ENCODE data around the gene NECTIN1.

Gene NECTIN1

DNA sequence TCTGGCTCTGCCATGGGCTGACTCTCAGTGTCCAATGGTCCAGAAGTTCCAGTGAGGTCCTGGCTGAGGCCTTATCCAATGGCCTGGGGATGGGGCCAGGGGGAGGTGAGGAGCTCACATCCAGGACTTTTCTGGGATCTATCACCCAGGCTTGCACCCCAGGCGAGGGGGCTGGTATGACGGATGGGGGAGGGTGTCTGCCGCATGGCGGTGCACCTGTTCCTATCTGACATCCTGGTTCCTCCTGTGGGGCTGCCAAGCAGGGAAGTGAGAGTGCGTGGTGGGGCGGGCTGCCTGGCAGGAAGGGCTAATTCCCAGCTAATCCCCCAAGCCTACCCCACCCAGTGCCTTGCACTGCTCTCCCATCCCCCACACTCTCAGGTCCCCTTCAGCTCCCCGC lies 102.1 kb downstream of the NECTIN1 start:
- TF ChIP-seq EZH2phosphoT487 (IDR thresholded peaks at IDR 0.05; ENCODE audit: borderline replicate concordance, low read length): no peak
- TF ChIP-seq, protein P1, sequence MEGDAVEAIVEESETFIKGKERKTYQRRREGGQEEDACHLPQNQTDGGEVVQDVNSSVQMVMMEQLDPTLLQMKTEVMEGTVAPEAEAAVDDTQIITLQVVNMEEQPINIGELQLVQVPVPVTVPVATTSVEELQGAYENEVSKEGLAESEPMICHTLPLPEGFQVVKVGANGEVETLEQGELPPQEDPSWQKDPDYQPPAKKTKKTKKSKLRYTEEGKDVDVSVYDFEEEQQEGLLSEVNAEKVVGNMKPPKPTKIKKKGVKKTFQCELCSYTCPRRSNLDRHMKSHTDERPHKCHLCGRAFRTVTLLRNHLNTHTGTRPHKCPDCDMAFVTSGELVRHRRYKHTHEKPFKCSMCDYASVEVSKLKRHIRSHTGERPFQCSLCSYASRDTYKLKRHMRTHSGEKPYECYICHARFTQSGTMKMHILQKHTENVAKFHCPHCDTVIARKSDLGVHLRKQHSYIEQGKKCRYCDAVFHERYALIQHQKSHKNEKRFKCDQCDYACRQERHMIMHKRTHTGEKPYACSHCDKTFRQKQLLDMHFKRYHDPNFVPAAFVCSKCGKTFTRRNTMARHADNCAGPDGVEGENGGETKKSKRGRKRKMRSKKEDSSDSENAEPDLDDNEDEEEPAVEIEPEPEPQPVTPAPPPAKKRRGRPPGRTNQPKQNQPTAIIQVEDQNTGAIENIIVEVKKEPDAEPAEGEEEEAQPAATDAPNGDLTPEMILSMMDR (IDR thresholded peaks at IDR 0.05; ENCODE audit: low read depth, low read length, poor library complexity, severe bottlenecking): no peak
- 0 out of 2 replicates have a peak, but pooled peaks cover 4% of the 10 kb centered on the region for H3K27me3 ChIP-seq (ENCODE audit: control insufficient read depth, low read length)
- no peak overlapping the region for H3K4me3 ChIP-seq (ENCODE audit: low read length)
- no peaks in the 10 kb centered on the region for H4K20me1 ChIP-seq (ENCODE audit: control insufficient read depth, insufficient read depth, low read depth, low read length)
- H3K4me1 ChIP-seq (ENCODE audit: control insufficient read depth, low read length): no peaks in the 10 kb centered on the region
- H3K79me2 ChIP-seq (ENCODE audit: control insufficient read depth, low read length): no peaks in the 10 kb centered on the region
- H3K9me3 ChIP-seq (ENCODE audit: control insufficient read depth, insufficient read depth, low read length): no peaks in the 10 kb centered on the region
- H3F3A ChIP-seq (ENCODE audit: control insufficient read depth, insufficient read depth): no peaks in the 10 kb centered on the region
- no peaks in the 10 kb centered on the region for H3K9me2 ChIP-seq (replicated peaks; ENCODE audit: control insufficient read depth, low read length)
- no peak overlapping the region for H3K4me2 ChIP-seq (ENCODE audit: low read length)
- H3K27ac ChIP-seq (ENCODE audit: low read depth, low read length): no peak overlapping the region
- H3K36me3 ChIP-seq (ENCODE audit: control insufficient read depth, low read length): no peaks in the 10 kb centered on the region

DNA sequence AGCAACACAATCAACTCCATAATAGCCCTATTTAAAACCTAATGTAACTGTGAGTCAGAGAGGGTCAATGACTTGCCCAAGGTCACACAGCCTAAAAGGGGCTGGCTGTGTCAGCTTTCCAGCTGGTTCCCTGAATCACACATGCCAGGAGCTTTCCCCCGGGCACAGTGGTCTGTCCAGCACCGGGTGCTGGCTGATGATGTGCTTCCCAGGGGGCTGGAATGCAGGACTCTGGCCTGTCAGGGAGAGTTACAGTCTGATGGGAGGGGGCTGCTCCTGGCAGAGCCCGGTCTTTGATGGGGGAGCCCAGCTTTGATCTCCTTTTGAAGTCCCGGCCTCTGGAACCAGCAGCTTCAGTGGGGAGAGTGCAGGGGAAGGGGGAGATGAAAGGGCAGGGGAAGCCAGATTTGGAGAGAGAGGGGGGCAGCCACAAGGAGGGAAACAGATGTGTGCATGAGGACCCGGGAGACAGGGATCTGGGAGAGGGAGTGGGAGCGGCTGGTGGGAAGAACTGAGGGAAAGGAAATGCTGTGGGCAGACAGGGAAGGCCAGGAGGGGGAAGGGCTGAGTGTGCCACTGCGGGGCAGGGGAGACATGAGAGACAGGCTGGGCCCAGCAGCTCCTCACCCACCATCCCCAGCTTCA lies 102.7 kb downstream of the NECTIN1 start:
- Histone ChIP-seq H3K9me2 (replicated peaks; ENCODE audit: control insufficient read depth, low read length) (no peaks in the 10 kb centered on the region), H3F3A (ENCODE audit: control insufficient read depth, insufficient read depth) (no peaks in the 10 kb centered on the region), H3K36me3 (ENCODE audit: control insufficient read depth, low read length) (no peaks in the 10 kb centered on the region), H3K4me1 (ENCODE audit: control insufficient read depth, low read length) (no peaks in the 10 kb centered on the region), H3K79me2 (ENCODE audit: control insufficient read depth, low read length) (no peaks in the 10 kb centered on the region), H3K4me2 (ENCODE audit: low read length) (no peak overlapping the region), H3K9me3 (ENCODE audit: control insufficient read depth, insufficient read depth, low read length) (no peaks in the 10 kb centered on the region), H3K27me3 (ENCODE audit: control insufficient read depth, low read length) (peaks cover 4% of the 10 kb centered on the region; the same call in 1 of the 2 replicates), H4K20me1 (ENCODE audit: control insufficient read depth, insufficient read depth, low read depth, low read length) (no peaks in the 10 kb centered on the region), H3K4me3 (ENCODE audit: low read length) (no peak overlapping the region), H3K27ac (ENCODE audit: low read depth, low read length) (no peak overlapping the region)
- TF ChIP-seq EZH2phosphoT487 (IDR thresholded peaks at IDR 0.05; ENCODE audit: borderline replicate concordance, low read length): no peak
- TF ChIP-seq, protein P1 (IDR thresholded peaks at IDR 0.05; ENCODE audit: low read depth, low read length, poor library complexity, severe bottlenecking): no peak

DNA sequence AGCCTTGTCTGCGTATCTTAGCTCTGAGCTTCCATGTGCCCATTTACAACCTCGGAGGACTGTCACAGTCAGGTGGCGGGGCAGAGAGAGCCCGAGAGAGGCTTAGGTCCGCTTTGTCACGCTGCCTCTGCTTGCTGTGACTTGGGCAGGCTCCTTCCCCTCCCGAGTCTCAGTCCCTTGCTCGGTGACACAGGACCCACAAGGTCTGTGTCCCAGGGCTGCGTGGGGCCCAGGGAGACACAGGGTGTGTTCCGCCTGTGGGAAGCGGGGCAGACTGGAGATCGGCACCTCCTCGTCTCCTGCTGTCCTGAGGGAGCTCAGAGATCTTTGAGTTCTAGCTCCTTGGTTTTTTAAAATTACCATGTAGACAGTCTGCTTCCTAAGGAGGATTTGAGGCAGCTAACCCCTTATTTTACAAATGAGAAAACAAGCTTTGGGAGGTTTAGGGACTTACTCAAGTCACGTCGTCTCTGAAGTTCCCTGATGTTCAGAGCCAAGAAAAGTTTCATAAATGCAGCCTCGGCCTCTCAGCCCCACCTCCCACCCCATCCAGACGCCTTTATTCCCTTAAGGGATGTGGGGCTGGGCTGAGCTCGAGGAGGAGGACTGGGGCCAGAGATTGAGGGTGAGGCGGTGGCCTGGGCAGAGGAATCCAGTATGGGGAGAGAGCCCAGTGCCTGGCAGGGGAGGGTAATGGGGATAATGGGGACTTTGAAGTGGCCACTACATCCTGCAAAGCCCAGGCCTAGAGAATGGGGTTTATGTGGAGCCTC lies 103.6 kb downstream of the NECTIN1 start:
- no peaks in the 10 kb centered on the region for H3K9me3 ChIP-seq (ENCODE audit: control insufficient read depth, insufficient read depth, low read length)
- H3K4me1 ChIP-seq (ENCODE audit: control insufficient read depth, low read length): peaks cover 4% of the 10 kb centered on the region
- H4K20me1 ChIP-seq (ENCODE audit: control insufficient read depth, insufficient read depth, low read depth, low read length): no peaks in the 10 kb centered on the region
- H3K9me2 ChIP-seq (replicated peaks; ENCODE audit: control insufficient read depth, low read length): no peaks in the 10 kb centered on the region
- H3K4me2 ChIP-seq (ENCODE audit: low read length): no peak overlapping the region
- peaks cover 4% of the 10 kb centered on the region; the same call in 1 of the 2 replicates for H3K27me3 ChIP-seq (ENCODE audit: control insufficient read depth, low read length)
- H3K4me3 ChIP-seq (ENCODE audit: low read length): no peak overlapping the region
- TF ChIP-seq EZH2phosphoT487 (IDR thresholded peaks at IDR 0.05; ENCODE audit: borderline replicate concordance, low read length): no peak
- TF ChIP-seq, protein P1 (IDR thresholded peaks at IDR 0.05; ENCODE audit: low read depth, low read length, poor library complexity, severe bottlenecking): no peak
- no peak overlapping the region for H3K27ac ChIP-seq (ENCODE audit: low read depth, low read length)
- no peaks in the 10 kb centered on the region for H3K79me2 ChIP-seq (ENCODE audit: control insufficient read depth, low read length)
- no peaks in the 10 kb centered on the region for H3F3A ChIP-seq (ENCODE audit: control insufficient read depth, insufficient read depth)
- no peaks in the 10 kb centered on the region for H3K36me3 ChIP-seq (ENCODE audit: control insufficient read depth, low read length)

All from DOHH2 (cell line).